Gastrocnemius medialis (tissue), 4 donors: ENCODE measurements around the gene MALRD1. TPM values are rescaled to one million over a fixed set of nuclear protein-coding genes. Genes with fewer than 3 reads are reported as not detected.

Experiments
- ATAC-seq, 2 donors: fragments of 150-250 bp; one replicate each; pipeline ENCODE4 v1.9.1; 2016
- DNase-seq, 2 donors: peaks; one replicate each; pipeline ENCODE4 v3.0.0-alpha.2; 2019
- H3K27ac ChIP-seq, 4 donors: fragments of 200-600 bp; sonication (generic); 1 replicate in 1 of 4; 2 replicates in 3 of 4; pipeline ENCODE4 v1.5.1; 2016 to 2018; ENCODE audit warnings: mild to moderate bottlenecking in 2 of 4, moderate library complexity in 1 of 4
- H3K27me3 ChIP-seq, 3 donors: fragments of 200-600 bp; sonication (generic) in 2 of 3; 1 replicate in 1 of 3; 2 replicates in 2 of 3; pipeline versions ENCODE4 v1.5.1 to v1.6.0; 2016 to 2019; ENCODE audit warnings: mild to moderate bottlenecking in 1 of 3, moderate library complexity in 1 of 3
- H3K36me3 ChIP-seq, 2 donors: fragments of 200-600 bp; sonication (generic) in 1 of 2; one replicate each; pipeline ENCODE4 v1.5.1; 2017 to 2018
- H3K4me1 ChIP-seq, 2 donors: fragments of 200-600 bp; sonication (generic) in 1 of 2; one replicate each; pipeline ENCODE4 v1.5.1; 2016 to 2017; ENCODE audit warnings: mild to moderate bottlenecking in 2 of 2
- H3K4me3 ChIP-seq, 4 donors: fragments of 200-600 bp; sonication (generic) in 3 of 4; 1 replicate in 1 of 4; 2 replicates in 3 of 4; pipeline ENCODE4 v1.5.1; 2016 to 2019; ENCODE audit warnings: mild to moderate bottlenecking in 2 of 4
- H3K9me3 ChIP-seq, 3 donors: fragments of 200-600 bp; sonication (generic) in 2 of 3; 1 replicate in 1 of 3; 2 replicates in 2 of 3; pipeline ENCODE4 v1.5.1; 2016 to 2019
- CTCF ChIP-seq, 5 experiments: fragments of 450-650 bp in 3 of 5; fragments of 200-600 bp in 2 of 5; sonication (generic) in 2 of 5; IDR thresholded peaks in 4 of 5; conservative IDR thresholded peaks in 1 of 5; 1 replicate in 4 of 5; 2 replicates in 1 of 5; pipeline ENCODE4 v1.5.1; 2016 to 2019; ENCODE audit warnings: antibody characterized with exemption in 5 of 5, mild to moderate bottlenecking in 3 of 5, moderate library complexity in 3 of 5
- POLR2A ChIP-seq, 2 donors: fragments of 450-650 bp; IDR thresholded peaks; one replicate each; pipeline ENCODE4 v1.6.1; 2017; ENCODE audit warnings: antibody characterized with exemption in 2 of 2, mild to moderate bottlenecking in 2 of 2, moderate library complexity in 2 of 2
- in situ Hi-C, 4 donors: fragments of 200-750 bp; cut with MboI; loops; one replicate each; pipeline versions ENCODE4 v1.15.0 to v1.8.0; 2017; ENCODE audit warnings: low sequenced_read_pairs in 4 of 4
- intact Hi-C: fragments of 100-400 bp; cut with DNase I; formaldehyde crosslinking; loops from one replicate; pipeline ENCODE4 v1.15.1; 2023; ENCODE audit warnings: low total_unique reads
- total RNA-seq, 4 donors: library from RNA; depleted of rRNA; stranded (reverse); fragments of >200 nt; gene quantifications; one replicate each; pipeline versions ENCODE4 v1.1.0 to v1.2.3, GENCODE V29; 2016

MALRD1 gene
- total RNA-seq, 4 donors from 2014 or later, result 0.75 TPM; not detected in 3

- in situ Hi-C loops (loop anchor here in 2 of 4 donors (10.0 to 25.0 kb wide), 2 partner anchors 368 to 370 kb away; no protein-coding TSS in a partner anchor), intact Hi-C loops (no loop called here)
- Histone ChIP-seq H3K36me3 (no peaks in the 10 kb centered on the region), H3K9me3 (no peaks in the 10 kb centered on the region), H3K4me3 (no peak overlapping the region), H3K27ac (no peak overlapping the region), H3K27me3 (no peaks in the 10 kb centered on the region), H3K4me1 (no peaks in the 10 kb centered on the region)
- TF ChIP-seq CTCF (IDR thresholded peaks at IDR 0.05 in 4 of 5, conservative IDR thresholded peaks at IDR 0.05 in 1 of 5), result no peak
- TF ChIP-seq POLR2A (IDR thresholded peaks at IDR 0.05), result no peak
- DNase-seq (no peak), ATAC-seq (no peak)
Measured at GRCh38 chr10:19782430-19783089, 734.0 kb downstream of the MALRD1 start.

DNA sequence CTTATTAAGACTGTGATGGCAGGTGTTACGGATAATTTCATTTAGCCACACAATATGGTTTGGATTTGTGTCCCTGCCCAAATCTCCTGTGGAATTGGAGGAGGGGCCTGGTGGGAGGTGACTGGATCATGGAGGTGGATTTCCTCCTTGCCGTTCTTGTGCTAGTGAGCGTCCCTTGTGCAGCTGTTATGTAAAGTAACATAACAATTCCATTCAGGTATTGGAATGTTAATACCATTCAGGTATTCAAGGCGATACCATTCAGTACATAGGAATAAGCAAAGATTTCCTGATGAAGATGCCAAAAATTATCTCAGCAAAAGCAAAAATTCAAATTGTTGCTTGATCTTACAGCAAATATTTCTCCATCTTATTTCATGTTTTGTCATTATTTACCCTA, 735.1 kb downstream of the MALRD1 start:
- Histone ChIP-seq H3K36me3 (no peaks in the 10 kb centered on the region), H3K27me3 (no peaks in the 10 kb centered on the region), H3K4me1 (no peaks in the 10 kb centered on the region), H3K27ac (no peak overlapping the region), H3K9me3 (no peaks in the 10 kb centered on the region), H3K4me3 (no peak overlapping the region)
- TF ChIP-seq POLR2A (IDR thresholded peaks at IDR 0.05) (no peak), CTCF (IDR thresholded peaks at IDR 0.05 in 4 of 5, conservative IDR thresholded peaks at IDR 0.05 in 1 of 5) (no peak)
- intact Hi-C loops (no loop called here), in situ Hi-C loops (loop anchor here in 2 of 4 donors (10.0 to 25.0 kb wide), 2 partner anchors 369 to 371 kb away; no protein-coding TSS in a partner anchor)
- DNase-seq (no peak), ATAC-seq (no peak)
